Measurements from ENCODE around the gene TENT5C.
A peak's percentile ranks its signal among the peaks of the same experiment; 100 is the strongest.

Gene TENT5C

DNA sequence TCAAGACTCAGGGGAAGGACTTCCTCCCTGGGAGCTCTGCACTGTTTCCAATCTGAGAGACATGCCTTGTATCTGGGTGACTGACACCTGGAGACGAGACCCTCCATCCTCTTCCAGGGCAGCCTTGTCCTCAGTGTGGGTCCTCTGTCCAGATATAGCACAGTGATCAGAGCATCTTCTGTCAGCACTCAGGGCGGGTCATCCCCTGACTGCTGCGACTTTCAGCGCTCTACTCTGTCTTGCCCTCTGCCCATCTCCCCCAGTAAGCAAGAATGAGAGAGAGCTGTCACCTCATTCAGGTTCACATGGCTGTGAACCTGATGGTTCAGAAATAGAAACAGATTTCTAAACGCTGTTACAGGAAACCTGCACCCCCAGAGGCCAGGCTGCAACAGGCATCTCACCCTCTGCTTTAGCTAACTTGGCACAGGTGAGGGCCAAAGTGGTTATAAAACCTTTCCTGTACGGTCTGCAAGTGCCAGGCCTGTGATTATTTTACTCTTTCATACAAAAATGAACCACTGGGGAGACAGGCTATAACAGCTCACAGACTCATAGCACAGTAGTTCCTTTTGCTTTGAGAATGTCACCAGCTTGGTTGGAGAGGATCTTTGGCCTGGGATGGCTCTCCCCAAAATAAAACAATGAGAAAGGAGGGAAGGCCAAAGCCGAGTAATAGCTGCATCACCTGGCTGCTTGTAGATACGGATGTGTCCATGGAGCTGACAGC is 11.4 kb upstream of the TENT5C start:
- DNase-seq: no peak

- DNase-seq: no peak
Observed at GRCh38 chr1:117596023-117596720, 9.7 kb upstream of the TENT5C start.

- DNase-seq: no peak
Observed at GRCh38 chr1:117598489-117598888, 7.4 kb upstream of the TENT5C start.

- no peak for DNase-seq
Observed at GRCh38 chr1:117599286-117600221, 6.3 kb upstream of the TENT5C start.

DNA sequence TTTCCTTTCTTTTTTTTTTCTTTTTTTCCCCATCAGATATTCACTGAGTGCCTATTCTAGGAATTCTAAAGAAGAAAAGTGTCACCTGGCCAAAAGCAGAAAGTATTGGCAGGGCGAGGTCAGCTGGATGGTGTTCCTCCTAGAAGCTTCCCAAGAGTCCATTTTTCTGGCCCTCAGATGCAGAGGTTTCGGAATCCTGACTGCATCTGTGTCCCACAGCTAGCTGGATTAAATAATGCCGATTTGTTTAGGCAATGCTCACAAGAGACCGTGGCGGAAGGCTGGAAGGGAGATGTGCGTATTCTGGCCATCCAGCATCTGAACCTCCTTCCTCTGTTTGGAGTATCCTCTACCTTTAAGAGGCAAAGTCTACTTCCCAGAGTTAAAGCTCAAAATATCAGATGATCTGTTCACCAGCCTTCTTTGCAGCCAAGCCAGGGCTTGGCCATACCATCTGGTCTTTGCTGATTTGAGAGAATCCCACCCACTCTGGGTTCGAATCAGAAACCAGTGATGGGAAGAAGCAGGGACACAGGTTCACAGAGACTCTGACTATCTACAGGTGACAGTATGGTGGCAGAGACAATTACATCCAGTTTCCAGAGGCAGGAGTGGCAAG is 5.4 kb upstream of the TENT5C start:
- DNase-seq: no peak

GRCh38 chr1:117600966-117601365 is 4.9 kb upstream of the TENT5C start:
- DNase-seq: peak; percentile 49

- DNase-seq: no peak
Observed at GRCh38 chr1:117602862-117603261, 3.0 kb upstream of the TENT5C start.

GRCh38 chr1:117605164-117605773 is 579 bp upstream of the TENT5C start:
- no peak for DNase-seq

GRCh38 chr1:117606649-117607430 is 992 bp downstream of the TENT5C start:
- DNase-seq: peak; percentile 14

- no peak for DNase-seq
Observed at GRCh38 chr1:117607471-117607870, 1.6 kb downstream of the TENT5C start.

DNA sequence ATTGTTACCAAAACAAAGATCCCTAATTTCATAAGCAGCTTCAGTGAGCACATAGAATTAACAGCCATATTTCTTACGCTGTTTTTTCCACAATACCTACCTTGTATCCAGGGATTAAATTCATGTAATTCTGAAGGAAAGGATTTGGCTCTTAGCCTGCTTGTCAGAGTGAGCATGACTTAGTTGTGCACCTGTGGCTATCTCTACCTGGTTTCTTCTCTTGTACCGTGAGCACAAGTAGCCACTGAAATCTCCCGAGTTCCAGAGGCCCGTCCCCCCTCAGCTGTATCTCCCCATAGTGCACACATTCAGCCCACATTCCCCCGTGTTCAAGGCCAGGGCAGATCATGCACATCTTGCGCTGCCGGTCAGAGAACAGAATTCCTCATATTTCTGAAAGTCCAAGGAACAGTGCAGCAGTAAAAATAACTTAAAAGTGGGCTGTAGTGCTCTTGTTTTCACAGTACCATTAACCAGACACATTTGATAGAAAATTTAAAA is 2.3 kb downstream of the TENT5C start:
- no peak for DNase-seq

DNA sequence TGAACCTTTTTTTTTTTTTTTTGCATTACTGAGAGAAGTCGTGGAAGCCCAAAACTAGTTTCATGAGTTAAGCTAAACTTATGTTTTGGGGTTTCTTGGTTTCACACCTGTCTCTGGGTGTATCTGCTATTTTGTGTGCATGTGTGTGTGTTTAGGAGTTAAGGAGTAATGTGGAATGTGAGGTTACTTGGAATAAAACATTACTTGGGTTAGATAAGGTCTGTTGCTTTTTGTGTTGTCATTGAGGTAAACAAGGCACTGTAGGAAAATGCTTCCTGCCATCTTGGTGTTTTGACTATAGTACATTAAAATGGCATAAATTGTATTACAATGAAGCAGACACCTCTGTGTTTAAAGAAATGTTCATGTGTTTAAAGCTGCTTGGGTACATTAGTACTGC is 2.9 kb downstream of the TENT5C start:
- no peak for DNase-seq

- no peak for DNase-seq
Observed at GRCh38 chr1:117609471-117609911, 3.6 kb downstream of the TENT5C start.

- DNase-seq: no peak
Observed at GRCh38 chr1:117610036-117610435, 4.2 kb downstream of the TENT5C start.

DNA sequence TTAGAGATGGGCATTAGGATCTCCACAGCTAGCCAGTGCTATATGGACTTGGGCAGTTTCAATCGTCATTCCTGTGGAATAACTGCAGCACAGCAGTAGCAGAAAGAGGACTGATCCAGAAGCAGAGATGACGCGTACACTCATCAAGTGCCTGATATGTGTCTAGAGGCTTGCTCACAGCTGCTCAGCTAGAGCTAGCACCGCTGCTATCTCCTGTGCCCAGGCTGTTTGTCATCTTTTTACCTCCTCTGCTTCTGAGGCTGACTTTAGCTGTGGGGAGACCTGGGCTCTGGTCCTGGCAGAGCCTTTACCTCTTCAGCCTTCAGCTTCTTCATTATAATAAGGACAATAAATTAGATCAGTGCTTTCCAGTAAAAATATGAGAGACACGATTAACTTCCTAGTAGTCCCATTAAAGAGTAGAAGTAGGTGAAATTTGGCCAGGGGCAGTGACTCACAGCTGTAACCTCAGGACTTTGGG is 5.3 kb downstream of the TENT5C start:
- DNase-seq: no peak

DNA sequence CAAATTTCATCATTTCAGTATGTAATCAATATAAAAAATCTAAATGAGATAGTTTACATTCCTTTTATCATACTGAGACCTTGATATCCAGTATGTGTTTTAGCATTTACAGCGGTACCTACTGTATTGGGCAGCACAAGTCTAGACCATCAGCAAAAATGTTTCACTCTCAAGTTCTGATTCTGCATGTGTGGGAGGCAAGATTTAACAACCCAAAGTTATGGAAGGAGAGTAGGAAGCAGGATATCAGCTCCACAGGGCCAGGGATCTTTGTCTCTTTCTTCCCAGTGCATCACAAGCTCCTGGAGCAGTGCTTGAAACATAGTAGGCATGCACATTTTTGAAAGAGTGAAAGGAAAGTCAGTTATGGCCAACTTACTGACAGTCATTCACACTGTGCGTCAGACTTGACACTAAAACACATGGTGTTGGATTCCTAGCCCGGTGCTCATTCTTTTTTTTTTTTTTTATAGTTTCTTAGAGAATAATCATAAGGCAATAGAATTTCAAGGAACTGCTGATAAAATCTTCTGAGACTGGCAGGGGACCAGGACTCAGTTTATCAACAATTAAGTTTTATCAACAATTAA is 6.1 kb downstream of the TENT5C start:
- no peak for DNase-seq

DNA sequence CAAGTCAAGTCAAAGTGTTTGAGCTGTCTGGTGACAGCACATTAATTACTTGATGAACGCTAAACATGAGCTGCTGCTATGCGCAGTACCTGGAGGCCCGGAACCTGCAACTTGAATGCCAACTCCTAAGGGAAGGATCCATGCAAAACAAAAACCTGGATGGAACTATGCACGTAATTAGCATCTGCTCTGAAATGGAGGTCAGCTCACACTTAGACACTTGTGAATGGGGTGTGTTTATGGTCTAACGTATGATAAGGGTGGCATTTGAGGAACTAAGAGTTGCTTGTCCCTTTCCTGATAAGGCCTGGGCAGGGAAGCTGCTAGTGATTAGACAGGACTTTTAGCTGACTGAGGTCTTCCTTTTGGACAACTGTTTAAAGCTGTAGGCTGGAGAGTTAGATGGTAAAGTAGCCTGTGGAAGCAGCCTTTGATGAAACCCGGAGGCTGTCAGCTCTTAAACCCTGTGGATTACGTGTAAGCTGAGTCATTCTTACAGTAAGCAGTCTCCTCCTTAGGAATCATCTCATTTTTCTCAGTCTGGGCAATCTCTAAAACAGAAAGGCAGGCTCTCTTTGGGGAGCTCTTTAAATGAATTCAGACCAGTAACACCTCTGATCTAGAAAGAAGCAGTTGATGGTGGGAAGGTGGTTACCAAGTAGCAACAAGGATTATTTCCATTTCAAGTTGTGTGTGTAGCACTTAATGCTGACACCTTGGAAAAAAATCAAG is 6.8 kb downstream of the TENT5C start:
- peak; percentile 70 for DNase-seq

- DNase-seq: no peak
Observed at GRCh38 chr1:117613249-117613968, 7.6 kb downstream of the TENT5C start.

- DNase-seq: no peak
Observed at GRCh38 chr1:117613969-117614729, 8.3 kb downstream of the TENT5C start.
